C4-2B (cell line): ENCODE results near the gene HIGD1C.
"Not testable (repeated sequence)": the region's sequence is repeated elsewhere in the genome, so short reads cannot be mapped to it uniquely, and the experiment has no call there.

Experiments
- H3K27ac ChIP-seq: fragments of 450-650 bp; 2 replicates; pipeline ENCODE4 v1.5.1; 2017
- CTCF ChIP-seq: fragments of 450-650 bp; conservative IDR thresholded peaks from 2 replicates; pipeline ENCODE4 v1.5.1; 2017; ENCODE audit warnings: mild to moderate bottlenecking
- ZFX ChIP-seq: fragments of 450-650 bp; IDR thresholded peaks from 2 replicates; pipeline ENCODE4 v1.6.1; 2017

The HIGD1C gene

GRCh38 chr12:51011955-51012354 lies 59.6 kb downstream of the HIGD1C start:
- TF ChIP-seq ZFX (no peak), CTCF (no peak)
- H3K27ac ChIP-seq: no peak overlapping the region

- no peak for TF ChIP-seq ZFX
- TF ChIP-seq CTCF: no peak
- no peak overlapping the region for H3K27ac ChIP-seq
Measured at GRCh38 chr12:51012570-51013236, 60.4 kb downstream of the HIGD1C start.

GRCh38 chr12:51013441-51013840 lies 61.1 kb downstream of the HIGD1C start:
- TF ChIP-seq ZFX (no peak), CTCF (no peak)
- no peak overlapping the region for H3K27ac ChIP-seq

- H3K27ac ChIP-seq: not testable (repeated sequence)
Measured at GRCh38 chr12:51014467-51014866, 62.1 kb downstream of the HIGD1C start.

GRCh38 chr12:51017452-51017851 lies 65.1 kb downstream of the HIGD1C start:
- no peak for TF ChIP-seq ZFX
- TF ChIP-seq CTCF: no peak
- H3K27ac ChIP-seq: no peak overlapping the region

GRCh38 chr12:51018956-51019355 lies 66.6 kb downstream of the HIGD1C start:
- TF ChIP-seq CTCF (no peak), ZFX (no peak)
- H3K27ac ChIP-seq: no peak overlapping the region

GRCh38 chr12:51019927-51020326 lies 67.6 kb downstream of the HIGD1C start:
- H3K27ac ChIP-seq: no peak overlapping the region
- TF ChIP-seq CTCF (no peak), ZFX (no peak)
